Measurements from ENCODE around the gene SKI. TPM values are rescaled to one million over a fixed set of nuclear protein-coding genes. Genes with fewer than 3 reads are reported as not detected.

Gene SKI
- total and polyA plus RNA-seq, 10 of the 15 experiments (the other 5 are each of a cell fraction or from before 2014, with no cell fraction given) = 0.03 to 14.9 (median 0.96) TPM

DNA sequence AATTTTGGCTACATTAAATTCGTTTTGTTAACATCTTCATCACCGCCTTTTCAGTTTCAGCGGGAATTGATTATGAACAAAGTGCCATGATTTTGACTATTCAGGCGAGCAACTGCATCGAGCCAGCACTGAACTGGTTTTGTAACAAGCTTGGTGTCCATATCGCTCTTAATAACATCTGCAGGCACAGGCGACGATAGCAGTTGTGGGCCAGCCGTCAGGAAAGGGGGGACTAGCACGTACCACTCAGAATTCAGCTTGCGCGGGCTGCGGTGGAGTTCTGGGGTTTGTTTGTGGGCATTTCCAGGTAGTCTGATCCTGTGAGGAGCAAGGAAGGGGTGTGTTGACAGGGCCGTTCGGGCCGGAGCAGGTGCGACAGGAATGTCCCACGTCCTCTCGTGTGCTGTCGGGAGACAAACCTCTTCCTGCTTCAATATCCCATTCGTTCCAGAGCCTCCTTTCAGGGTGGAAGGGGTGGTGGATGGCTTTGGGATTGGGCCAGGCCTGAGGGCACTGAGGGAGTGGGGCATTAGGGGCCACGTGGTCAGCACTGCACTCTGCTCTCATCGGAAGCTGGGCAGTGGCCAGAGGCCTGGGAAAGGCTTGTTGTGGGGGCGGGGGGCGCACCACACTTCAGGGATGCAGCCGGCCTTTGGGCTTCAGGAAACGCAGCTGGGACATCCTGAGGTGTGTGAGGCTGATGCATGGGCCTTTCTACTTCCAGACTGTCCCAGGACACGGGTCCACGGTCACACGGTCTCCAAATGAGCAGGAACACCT, 39.1 kb downstream of the SKI start:
- H3K9ac ChIP-seq (ENCODE audit: control insufficient read depth, insufficient read depth, low read length) = no peak overlapping the region
- in situ Hi-C loops (cut with MboI) (no loop called here), intact Hi-C loops (cut with micrococcal nuclease; ENCODE audit: unreplicated experiment) (no loop called here)
- FAIRE-seq (no peak), DNase-seq (ENCODE audit: low read depth, low spot score) (no peak), ATAC-seq (no peak)
- SMC1A ChIA-PET (ENCODE audit: uncharacterized antibody, unreplicated experiment) = no interaction called here
- H3K4me3 ChIP-seq = no peak overlapping the region
- H3K79me2 ChIP-seq (ENCODE audit: control insufficient read depth, insufficient read depth, low read length) = no peaks in the 10 kb centered on the region; the same call in 1 of the 2 replicates
- TF ChIP-seq RAD51 (IDR thresholded peaks at IDR 0.05) (no peak), RELA (IDR thresholded peaks at IDR 0.05; ENCODE audit: borderline replicate concordance, partially characterized antibody) (no peak), TBL1XR1 (IDR thresholded peaks at IDR 0.05; ENCODE audit: low read depth, low read length) (no peak), IKZF2 (IDR thresholded peaks at IDR 0.05) (no peak), EZH2 (IDR thresholded peaks at IDR 0.05; ENCODE audit: borderline replicate concordance, control insufficient read depth, low read depth, low read length) (no peak), TARDBP (IDR thresholded peaks at IDR 0.05; ENCODE audit: borderline replicate concordance) (no peak), MXI1 (IDR thresholded peaks at IDR 0.05; ENCODE audit: low read depth, low read length) (no peak)
- TF ChIP-seq, protein P1, sequence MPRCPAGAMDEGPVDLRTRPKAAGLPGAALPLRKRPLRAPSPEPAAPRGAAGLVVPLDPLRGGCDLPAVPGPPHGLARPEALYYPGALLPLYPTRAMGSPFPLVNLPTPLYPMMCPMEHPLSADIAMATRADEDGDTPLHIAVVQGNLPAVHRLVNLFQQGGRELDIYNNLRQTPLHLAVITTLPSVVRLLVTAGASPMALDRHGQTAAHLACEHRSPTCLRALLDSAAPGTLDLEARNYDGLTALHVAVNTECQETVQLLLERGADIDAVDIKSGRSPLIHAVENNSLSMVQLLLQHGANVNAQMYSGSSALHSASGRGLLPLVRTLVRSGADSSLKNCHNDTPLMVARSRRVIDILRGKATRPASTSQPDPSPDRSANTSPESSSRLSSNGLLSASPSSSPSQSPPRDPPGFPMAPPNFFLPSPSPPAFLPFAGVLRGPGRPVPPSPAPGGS (IDR thresholded peaks at IDR 0.05; ENCODE audit: borderline replicate concordance, insufficient read depth, low read depth, low read length, poor library complexity, severe bottlenecking) = no peak
- H3K27me3 ChIP-seq (replicated peaks in 1 of 2; ENCODE audit: control insufficient read depth in 2 of 2, insufficient read depth in 2 of 2, low read length in 1 of 2) = no peaks in the 10 kb centered on the region
- no peak overlapping the region for H2AFZ ChIP-seq (ENCODE audit: control insufficient read depth, low read depth, low read length)
- no TSS peak for BruUV-seq (replicated peaks)
- RAD21 ChIA-PET (ENCODE audit: unreplicated experiment) = no interaction called here
- H3K4me2 ChIP-seq (ENCODE audit: control insufficient read depth, insufficient read depth) = no peak overlapping the region
- no peak overlapping the region for H3K27ac ChIP-seq (ENCODE audit: control insufficient read depth, insufficient read depth)
- CTCF ChIA-PET = no interaction called here
- H3K9me3 ChIP-seq (replicated peaks; ENCODE audit: control insufficient read depth, insufficient read depth, low read length) = no peaks in the 10 kb centered on the region
- 86% methylated on average over 27 of the region's 30 CpGs for WGBS (ENCODE audit: insufficient coverage, insufficient replicate concordance, low lambda C conversion rate, missing lambda C conversion rate)
- POLR2A ChIA-PET = no interaction called here
- no peaks in the 10 kb centered on the region; a peak in 2 of 4 replicates for H3K36me3 ChIP-seq (ENCODE audit: control insufficient read depth in 2 of 2, insufficient read depth in 2 of 2, low read length in 1 of 2)
- H3K4me1 ChIP-seq (ENCODE audit: control insufficient read depth, insufficient read depth, low read length) = no peaks in the 10 kb centered on the region
- H4K20me1 ChIP-seq (ENCODE audit: control insufficient read depth, insufficient read depth) = no peaks in the 10 kb centered on the region; the same call in 1 of the 2 replicates
